HG03139 (cell line): ENCODE data around the gene PPIB.
"Not testable (repeated sequence)": the region's sequence is repeated elsewhere in the genome, so short reads cannot be mapped to it uniquely, and the experiment has no call there.

Experiments
- ATAC-seq: cut with Tn5 transposase; IDR thresholded peaks from one replicate; pipeline ENCODE4 v1.9.1; 2021; ENCODE audit not compliant: unreplicated experiment

PPIB gene

GRCh38 chr15:64141798-64142512 is 20.9 kb downstream of the PPIB start:
- no peak for ATAC-seq

- ATAC-seq, result no peak
Observed at GRCh38 chr15:64138331-64138941, 24.4 kb downstream of the PPIB start.

GRCh38 chr15:64137226-64137833 is 25.5 kb downstream of the PPIB start:
- ATAC-seq, result no peak

- no peak for ATAC-seq
Observed at GRCh38 chr15:64136347-64136746, 26.5 kb downstream of the PPIB start.

- no peak for ATAC-seq
Observed at GRCh38 chr15:64134345-64134829, 28.4 kb downstream of the PPIB start.

GRCh38 chr15:64133623-64134344 is 29.0 kb downstream of the PPIB start:
- no peak for ATAC-seq

GRCh38 chr15:64132217-64132616 is 30.6 kb downstream of the PPIB start:
- no peak for ATAC-seq

GRCh38 chr15:64131547-64131946 is 31.3 kb downstream of the PPIB start:
- no peak for ATAC-seq

- ATAC-seq, result no peak
Observed at GRCh38 chr15:64130159-64130558, 32.7 kb downstream of the PPIB start.

- ATAC-seq, result no peak
Observed at GRCh38 chr15:64127521-64128270, 35.1 kb downstream of the PPIB start.

GRCh38 chr15:64125978-64126377 is 36.8 kb downstream of the PPIB start:
- ATAC-seq, result no peak

GRCh38 chr15:64122936-64123351 is 39.9 kb downstream of the PPIB start:
- ATAC-seq, result no peak

- ATAC-seq, result no peak
Observed at GRCh38 chr15:64122444-64122843, 40.4 kb downstream of the PPIB start.

GRCh38 chr15:64121614-64122013 is 41.2 kb downstream of the PPIB start:
- ATAC-seq, result no peak

GRCh38 chr15:64120322-64120721 is 42.5 kb downstream of the PPIB start:
- not testable (repeated sequence) for ATAC-seq

GRCh38 chr15:64117759-64118487 is 44.9 kb downstream of the PPIB start:
- ATAC-seq, result no peak

GRCh38 chr15:64112904-64113303 is 49.9 kb downstream of the PPIB start:
- ATAC-seq, result no peak

GRCh38 chr15:64112073-64112772 is 50.6 kb downstream of the PPIB start:
- ATAC-seq, result no peak

GRCh38 chr15:64111679-64112050 is 51.2 kb downstream of the PPIB start:
- no peak for ATAC-seq
